Trophoblast cell (in vitro differentiated cells and primary cell): ENCODE data around the gene MIGA2. TPM values are rescaled to one million over a fixed set of nuclear protein-coding genes. Genes with fewer than 3 reads are reported as not detected.

Experiments
- DNase-seq, 2 donors: peaks; one replicate each; pipeline ENCODE4 v3.0.0-alpha.2; 2016
- H2AFZ ChIP-seq: 2 replicates; pipeline ENCODE4 v1.6.1; 2013; ENCODE audit warnings: low read length, moderate library complexity, mild to moderate bottlenecking; ENCODE audit not compliant: insufficient read depth, poor library complexity
- H2AK5ac ChIP-seq: 2 replicates; pipeline ENCODE4 v1.6.1; 2013; ENCODE audit warnings: mild to moderate bottlenecking, low read length
- H2BK120ac ChIP-seq: 2 replicates; pipeline ENCODE4 v1.6.1; 2013; ENCODE audit warnings: low read length, mild to moderate bottlenecking, moderate library complexity; ENCODE audit not compliant: insufficient read depth, poor library complexity
- H2BK12ac ChIP-seq: 2 replicates; pipeline ENCODE4 v1.6.1; 2013; ENCODE audit warnings: mild to moderate bottlenecking, low read length, moderate library complexity
- H2BK5ac ChIP-seq: 2 replicates; pipeline ENCODE4 v1.6.1; 2013; ENCODE audit warnings: low read length, low read depth, moderate library complexity, mild to moderate bottlenecking; ENCODE audit not compliant: poor library complexity
- H3K14ac ChIP-seq: 2 replicates; pipeline ENCODE4 v1.6.1; 2013; ENCODE audit warnings: mild to moderate bottlenecking, low read length
- H3K18ac ChIP-seq: 2 replicates; pipeline ENCODE4 v1.6.1; 2013; ENCODE audit warnings: mild to moderate bottlenecking, low read length
- H3K23ac ChIP-seq: 2 replicates; pipeline ENCODE4 v1.6.1; 2013; ENCODE audit warnings: low read length
- H3K27ac ChIP-seq: 2 replicates; pipeline ENCODE4 v1.5.1; 2013; ENCODE audit warnings: low read depth, mild to moderate bottlenecking, inconsistent platforms, low read length, moderate library complexity
- H3K27me3 ChIP-seq: 2 replicates; pipeline ENCODE4 v1.6.1; 2013; ENCODE audit warnings: inconsistent platforms, mild to moderate bottlenecking, low read length, moderate library complexity; ENCODE audit not compliant: insufficient read depth
- H3K36me3 ChIP-seq, 2 experiments: 1 replicate in 1 of 2; 2 replicates in 1 of 2; pipeline ENCODE4 v1.6.1; 2013; ENCODE audit warnings: low read length in 2 of 2, mild to moderate bottlenecking in 2 of 2, moderate library complexity in 1 of 2; ENCODE audit not compliant: insufficient read depth in 2 of 2, control insufficient read depth in 1 of 2
- H3K4ac ChIP-seq: 2 replicates; pipeline ENCODE4 v1.6.1; 2013; ENCODE audit warnings: low read depth, mild to moderate bottlenecking, low read length, moderate library complexity
- H3K4me1 ChIP-seq, 2 experiments: 1 replicate in 1 of 2; 2 replicates in 1 of 2; pipeline ENCODE4 v1.6.1; 2013; ENCODE audit warnings: low read length in 2 of 2, mild to moderate bottlenecking in 2 of 2, moderate library complexity in 1 of 2; ENCODE audit not compliant: insufficient read depth in 2 of 2, control insufficient read depth in 1 of 2
- H3K4me2 ChIP-seq: 2 replicates; pipeline ENCODE4 v1.6.1; 2013; ENCODE audit warnings: inconsistent platforms, mild to moderate bottlenecking, low read length, moderate library complexity
- H3K4me3 ChIP-seq: 2 replicates; pipeline ENCODE4 v1.5.1; 2013; ENCODE audit warnings: mild to moderate bottlenecking, low read depth, low read length, inconsistent platforms
- H3K79me1 ChIP-seq: one replicate; pipeline ENCODE4 v1.6.1; 2013; ENCODE audit warnings: low read length
- H3K79me2 ChIP-seq: 2 replicates; pipeline ENCODE4 v1.6.1; 2013; ENCODE audit warnings: low read length, mild to moderate bottlenecking; ENCODE audit not compliant: control insufficient read depth, insufficient read depth, poor library complexity
- H3K9ac ChIP-seq: 2 replicates; pipeline ENCODE4 v1.6.1; 2013; ENCODE audit warnings: mild to moderate bottlenecking, low read length
- H3K9me3 ChIP-seq: 2 replicates; pipeline ENCODE4 v1.6.1; 2013; ENCODE audit warnings: low read depth, mild to moderate bottlenecking, control low read depth, inconsistent platforms, low read length; ENCODE audit not compliant: insufficient read depth
- H4K12ac ChIP-seq: 2 replicates; pipeline ENCODE4 v1.6.1; 2013; ENCODE audit warnings: low read depth, mild to moderate bottlenecking, low read length, moderate library complexity
- H4K8ac ChIP-seq: 2 replicates; pipeline ENCODE4 v1.6.1; 2013; ENCODE audit warnings: low read depth, mild to moderate bottlenecking, low read length, moderate library complexity
- H4K91ac ChIP-seq: one replicate; pipeline ENCODE4 v1.6.1; 2013; ENCODE audit warnings: low read depth, mild to moderate bottlenecking, low read length, moderate library complexity
- WGBS: extraction: QIAGEN DNeasy Blood & Tissue Kit; methylation state at CpG from one replicate; pipeline ENCODE4 v1.1.7; 2013; ENCODE audit warnings: missing lambda C conversion rate; ENCODE audit not compliant: insufficient read length, insufficient coverage; ENCODE audit errors: extremely low coverage; 5-methylcytosine and 5-hydroxymethylcytosine counted together
- polyA plus RNA-seq: library from polyadenylated mRNA; stranded (reverse); fragments of 200-250 nt; gene quantifications from 2 replicates; pipeline ENCODE4 v1.2.3, GENCODE V29; 2013

Gene MIGA2, protein sequence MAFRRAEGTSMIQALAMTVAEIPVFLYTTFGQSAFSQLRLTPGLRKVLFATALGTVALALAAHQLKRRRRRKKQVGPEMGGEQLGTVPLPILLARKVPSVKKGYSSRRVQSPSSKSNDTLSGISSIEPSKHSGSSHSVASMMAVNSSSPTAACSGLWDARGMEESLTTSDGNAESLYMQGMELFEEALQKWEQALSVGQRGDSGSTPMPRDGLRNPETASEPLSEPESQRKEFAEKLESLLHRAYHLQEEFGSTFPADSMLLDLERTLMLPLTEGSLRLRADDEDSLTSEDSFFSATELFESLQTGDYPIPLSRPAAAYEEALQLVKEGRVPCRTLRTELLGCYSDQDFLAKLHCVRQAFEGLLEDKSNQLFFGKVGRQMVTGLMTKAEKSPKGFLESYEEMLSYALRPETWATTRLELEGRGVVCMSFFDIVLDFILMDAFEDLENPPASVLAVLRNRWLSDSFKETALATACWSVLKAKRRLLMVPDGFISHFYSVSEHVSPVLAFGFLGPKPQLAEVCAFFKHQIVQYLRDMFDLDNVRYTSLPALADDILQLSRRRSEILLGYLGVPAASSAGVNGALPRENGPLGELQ
- 11.5 and 11.6 TPM in 2 replicates for polyA plus RNA-seq

DNA sequence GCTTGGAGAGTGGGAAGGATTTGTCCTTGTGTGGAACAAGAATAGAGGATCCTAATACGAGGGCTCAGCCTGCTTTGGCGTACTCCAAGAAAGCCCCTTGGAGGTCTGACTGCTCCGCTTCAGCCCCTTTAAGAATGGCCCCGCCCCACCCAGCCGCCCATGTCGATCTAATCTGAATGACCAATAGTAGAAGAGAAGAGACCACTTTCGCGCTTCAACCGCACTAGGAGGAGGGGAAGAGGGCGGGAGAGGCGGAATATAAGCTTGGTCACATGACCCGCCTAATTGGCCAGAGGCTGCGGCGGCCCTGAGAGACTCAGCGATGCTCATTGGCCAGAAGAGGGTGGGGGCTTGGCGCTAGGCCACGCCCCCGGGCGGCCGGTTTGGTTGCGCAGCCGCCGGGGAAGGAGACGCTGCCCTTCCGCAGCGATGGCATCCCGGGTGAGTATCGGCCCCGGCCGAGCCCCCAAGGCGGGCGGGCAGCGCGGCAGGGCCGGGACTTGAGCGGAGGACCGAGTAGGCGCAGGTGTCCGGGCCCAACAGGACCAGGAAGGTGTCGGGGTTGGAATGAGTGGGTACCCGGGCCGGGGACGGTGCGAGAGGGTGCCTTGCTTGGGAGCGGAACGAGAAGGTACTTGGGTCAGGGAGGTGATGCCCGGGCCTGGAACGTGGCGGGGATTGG is at the start of gene MIGA2:
Gene MIGA2 (plus strand): TSS at position 386 of the 682 bp plus-strand sequence. CDS start 3,969 bp downstream, outside the sequence.
- Histone ChIP-seq H3K27me3 (no peaks in the 10 kb centered on the region), H4K91ac (peak within 1 kb of the TSS; percentile 40), H2BK5ac (no peak within 1 kb of the TSS), H2BK12ac (no peak within 1 kb of the TSS), H4K12ac (peak within 1 kb of the TSS; percentile 76), H4K8ac (peak within 1 kb of the TSS; percentile 91), H2AK5ac (no peak within 1 kb of the TSS), H2BK120ac (peak within 1 kb of the TSS; percentile 76), H3K23ac (no peak within 1 kb of the TSS), H3K36me3 (peaks cover 3 to 4% of the 10 kb centered on the region in 2 experiments), H3K4me3 (peak within 1 kb of the TSS; percentile 96), H3K4me2 (peak within 1 kb of the TSS; percentile 85), H3K18ac (peak within 1 kb of the TSS; percentile 27), H3K9ac (peak within 1 kb of the TSS; percentile 91), H3K9me3 (no peaks in the 10 kb centered on the region), H3K4me1 (peaks cover 12 to 19% of the 10 kb centered on the region in 2 experiments), H3K79me1 (peaks cover 6% of the 10 kb centered on the region), H3K27ac (no peak within 1 kb of the TSS), H3K79me2 (peaks cover 3% of the 10 kb centered on the region), H3K4ac (peak within 1 kb of the TSS; percentile 39), H3K14ac (peak within 1 kb of the TSS; percentile 42), H2AFZ (peak within 1 kb of the TSS; percentile 88)
- WGBS, result no CpG with 5 or more reads among the region's 49 CpGs
- peak; percentile 98 to 99 for DNase-seq

GRCh38 chr9:128986671-128987070 is 49.8 kb upstream of the MIGA2 start:
- no peak overlapping the region for H2AFZ ChIP-seq
- H3K14ac ChIP-seq, result no peak overlapping the region
- no peak overlapping the region for H4K12ac ChIP-seq
- H3K79me2 ChIP-seq, result no peaks in the 10 kb centered on the region
- H3K4me3 ChIP-seq, result no peak overlapping the region
- no peaks in the 10 kb centered on the region for H3K79me1 ChIP-seq
- H3K27me3 ChIP-seq, result no peaks in the 10 kb centered on the region
- H3K23ac ChIP-seq, result no peak overlapping the region
- no CpG with 5 or more reads among the region's 5 CpGs for WGBS
- no peak overlapping the region for H3K18ac ChIP-seq
- H3K4me2 ChIP-seq, result no peak overlapping the region
- H2AK5ac ChIP-seq, result no peak overlapping the region
- no peak overlapping the region for H3K4ac ChIP-seq
- H3K27ac ChIP-seq, result no peak overlapping the region
- DNase-seq, result peak in 1 of 2 donors; percentile 48
- no peak overlapping the region for H2BK12ac ChIP-seq
- peaks cover 39 to 51% of the 10 kb centered on the region in 2 experiments for H3K36me3 ChIP-seq
- no peak overlapping the region for H2BK5ac ChIP-seq
- no peaks in the 10 kb centered on the region for H3K9me3 ChIP-seq
- no peak overlapping the region for H2BK120ac ChIP-seq
- H3K4me1 ChIP-seq, result no peaks in the 10 kb centered on the region
- no peak overlapping the region for H4K8ac ChIP-seq
- H4K91ac ChIP-seq, result no peak overlapping the region
- no peak overlapping the region for H3K9ac ChIP-seq

DNA sequence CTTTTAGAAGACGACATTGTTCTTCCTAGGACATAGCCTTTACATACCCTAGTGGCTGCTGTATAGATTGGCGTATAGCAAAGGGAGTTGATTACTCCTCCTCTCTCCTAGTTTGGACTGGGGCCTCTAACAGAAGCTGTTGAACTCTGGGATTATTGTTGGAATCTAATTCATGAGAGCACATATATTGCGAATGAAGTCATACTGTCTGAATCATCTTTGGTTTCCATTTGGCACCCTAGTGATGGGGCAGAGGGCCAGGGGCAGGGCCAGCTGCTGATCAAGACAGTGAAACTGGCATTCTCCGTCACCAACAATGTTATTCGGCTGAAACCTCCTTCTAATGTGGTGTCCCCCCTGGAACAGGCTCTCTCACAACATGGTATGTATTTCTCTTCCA is 48.6 kb upstream of the MIGA2 start:
- H4K8ac ChIP-seq, result no peak overlapping the region
- no peaks in the 10 kb centered on the region for H3K79me2 ChIP-seq
- no peak overlapping the region for H2AFZ ChIP-seq
- no CpG with 5 or more reads among the region's 5 CpGs for WGBS
- peaks cover 39 to 42% of the 10 kb centered on the region in 2 experiments for H3K36me3 ChIP-seq
- H2AK5ac ChIP-seq, result no peak overlapping the region
- no peak overlapping the region for H3K9ac ChIP-seq
- no peak overlapping the region for H3K27ac ChIP-seq
- no peaks in the 10 kb centered on the region for H3K9me3 ChIP-seq
- H3K79me1 ChIP-seq, result no peaks in the 10 kb centered on the region
- no peak overlapping the region for H3K4ac ChIP-seq
- H2BK120ac ChIP-seq, result no peak overlapping the region
- H4K12ac ChIP-seq, result no peak overlapping the region
- DNase-seq, result no peak
- H3K27me3 ChIP-seq, result no peaks in the 10 kb centered on the region
- no peaks in the 10 kb centered on the region for H3K4me1 ChIP-seq
- no peak overlapping the region for H4K91ac ChIP-seq
- no peak overlapping the region for H3K4me3 ChIP-seq
- no peak overlapping the region for H3K14ac ChIP-seq
- H3K23ac ChIP-seq, result no peak overlapping the region
- no peak overlapping the region for H3K18ac ChIP-seq
- H2BK5ac ChIP-seq, result no peak overlapping the region
- H3K4me2 ChIP-seq, result no peak overlapping the region
- H2BK12ac ChIP-seq, result no peak overlapping the region

GRCh38 chr9:128992995-128993394 is 43.4 kb upstream of the MIGA2 start:
- no peaks in the 10 kb centered on the region for H3K79me2 ChIP-seq
- no peak overlapping the region for H4K91ac ChIP-seq
- no peak overlapping the region for H2BK5ac ChIP-seq
- H3K36me3 ChIP-seq, result peaks cover 45 to 47% of the 10 kb centered on the region in 2 experiments
- H3K18ac ChIP-seq, result no peak overlapping the region
- H3K4me3 ChIP-seq, result no peak overlapping the region
- H3K9ac ChIP-seq, result no peak overlapping the region
- DNase-seq, result peak in 1 of 2 donors; percentile 20
- no peak overlapping the region for H3K4ac ChIP-seq
- no peaks in the 10 kb centered on the region for H3K9me3 ChIP-seq
- H3K23ac ChIP-seq, result no peak overlapping the region
- no peak overlapping the region for H3K27ac ChIP-seq
- no peak overlapping the region for H2BK12ac ChIP-seq
- H2BK120ac ChIP-seq, result no peak overlapping the region
- H3K14ac ChIP-seq, result no peak overlapping the region
- no peaks in the 10 kb centered on the region for H3K79me1 ChIP-seq
- WGBS, result no CpG with 5 or more reads among the region's 7 CpGs
- H3K4me1 ChIP-seq, result no peaks in the 10 kb centered on the region
- H2AFZ ChIP-seq, result no peak overlapping the region
- H3K27me3 ChIP-seq, result no peaks in the 10 kb centered on the region
- H4K12ac ChIP-seq, result no peak overlapping the region
- no peak overlapping the region for H4K8ac ChIP-seq
- H3K4me2 ChIP-seq, result no peak overlapping the region
- no peak overlapping the region for H2AK5ac ChIP-seq
